ENCODE measurements around the gene GPR151. TPM values are rescaled to one million over a fixed set of nuclear protein-coding genes. Genes with fewer than 3 reads are reported as not detected.
A peak's percentile ranks its signal among the peaks of the same experiment; 100 is the strongest.

The GPR151 gene
- total and polyA plus RNA-seq, 2 of the 8 experiments (the other 6 are each of a cell fraction or from before 2014, with no cell fraction given): 0.03 TPM; not detected in 1

GRCh38 chr5:146560205-146560812 is 44.3 kb upstream of the GPR151 start:
- no peak overlapping the region for H4K91ac ChIP-seq (replicated peaks; ENCODE audit: insufficient read length, low read length)
- H4K5ac ChIP-seq (ENCODE audit: insufficient read length, low read depth, low read length): no peak overlapping the region
- POLR2A ChIA-PET (ENCODE audit: partially characterized antibody): no interaction called here
- FAIRE-seq (peak; percentile 92), DNase-seq (ENCODE audit: low read depth in 1 of 2, low spot score in 2 of 2) (no peak)
- H3K79me1 ChIP-seq (ENCODE audit: low read depth, low read length): no peaks in the 10 kb centered on the region
- H3K56ac ChIP-seq (replicated peaks; ENCODE audit: insufficient read length, low read depth, low read length): no peak overlapping the region
- no peaks in the 10 kb centered on the region for H3K79me2 ChIP-seq (ENCODE audit: control insufficient read depth in 1 of 2, insufficient read depth in 2 of 2, low read length in 2 of 2)
- H2BK15ac ChIP-seq (ENCODE audit: low read length): no peak overlapping the region
- no peak overlapping the region for H4K8ac ChIP-seq (ENCODE audit: extremely low read depth, insufficient read depth, low read length)
- CTCF ChIA-PET (ENCODE audit: partially characterized antibody): interaction anchor here (1.1 kb wide), 1 partner anchor 27 kb away, joined by 4 read pairs; no protein-coding TSS in a partner anchor
- H2BK5ac ChIP-seq (ENCODE audit: low read depth, low read length): no peak overlapping the region
- no peaks in the 10 kb centered on the region for H3K27me3 ChIP-seq (replicated peaks in 1 of 4; ENCODE audit: control insufficient read depth in 3 of 4, extremely low read depth in 1 of 4, insufficient read depth in 3 of 4, low read length in 3 of 4)
- whole genome bisulfite sequencing, 2 experiments (ENCODE audit: extremely low coverage in 1 of 2, insufficient coverage in 1 of 2, insufficient read length in 1 of 2, insufficient replicate concordance in 2 of 2, low coverage in 1 of 2, low lambda C conversion rate in 2 of 2, missing lambda C conversion rate in 1 of 2): 46% methylated on average over 3 of the region's 3 CpGs; no CpG with 5 or more reads in 1 of the 2 experiments
- peaks cover 2 to 11% (median 5%) of the 10 kb centered on the region in 4 experiments; a peak in 5 of 7 replicates for H3K4me1 ChIP-seq (replicated peaks in 1 of 4; ENCODE audit: control insufficient read depth in 3 of 4, insufficient read depth in 4 of 4, low read length in 3 of 4)
- H3K4me3 ChIP-seq (ENCODE audit: extremely low read depth in 1 of 4, insufficient read depth in 2 of 4, low read depth in 3 of 4, low read length in 4 of 4): no peak overlapping the region
- no peak overlapping the region; the same call in 1 of the 2 replicates for H2AFZ ChIP-seq (ENCODE audit: low read length)
- no peaks in the 10 kb centered on the region; the same call in none of the 2 replicates for H3K23me2 ChIP-seq (ENCODE audit: low read depth, low read length)
- no peaks in the 10 kb centered on the region for H4K20me1 ChIP-seq (replicated peaks in 1 of 2; ENCODE audit: control insufficient read depth in 1 of 2, insufficient read depth in 2 of 2, low read length in 2 of 2)
- H3K23ac ChIP-seq (ENCODE audit: insufficient read length): no peak overlapping the region
- no peak overlapping the region for H3K4ac ChIP-seq (replicated peaks; ENCODE audit: insufficient read length, low read depth, low read length)
- H2BK12ac ChIP-seq (ENCODE audit: low read depth, low read length): no peak overlapping the region
- peaks cover 3 to 6% of the 10 kb centered on the region in 2 experiments; a peak in 2 of 4 replicates for H3K9me3 ChIP-seq (ENCODE audit: insufficient read depth in 2 of 2, low read depth in 1 of 2, low read length in 1 of 2)
- H3K18ac ChIP-seq (ENCODE audit: extremely low read depth, low read length): no peak overlapping the region
- H2BK20ac ChIP-seq (ENCODE audit: low read length): no peak overlapping the region
- H3K27ac ChIP-seq (ENCODE audit: low read depth, low read length): no peak overlapping the region
- H3K9ac ChIP-seq (replicated peaks in 1 of 4; ENCODE audit: extremely low read depth in 1 of 4, low read depth in 3 of 4, low read length in 3 of 4): no peak overlapping the region
- no peak overlapping the region for H3K14ac ChIP-seq (ENCODE audit: insufficient read length)
- peak overlapping the region in 1 of 2 experiments; percentile 26; a peak in 1 of 4 replicates for H3K4me2 ChIP-seq (ENCODE audit: insufficient read depth in 1 of 2, low read depth in 2 of 2, low read length in 2 of 2)
- no peaks in the 10 kb centered on the region for H3K36me3 ChIP-seq (ENCODE audit: control insufficient read depth in 2 of 4, insufficient read depth in 4 of 4, low read length in 3 of 4)
- no peak overlapping the region for H2AK5ac ChIP-seq (ENCODE audit: low read depth, low read length)
- H2BK120ac ChIP-seq (replicated peaks; ENCODE audit: low read depth, low read length): no peak overlapping the region
- TF ChIP-seq, protein P1, sequence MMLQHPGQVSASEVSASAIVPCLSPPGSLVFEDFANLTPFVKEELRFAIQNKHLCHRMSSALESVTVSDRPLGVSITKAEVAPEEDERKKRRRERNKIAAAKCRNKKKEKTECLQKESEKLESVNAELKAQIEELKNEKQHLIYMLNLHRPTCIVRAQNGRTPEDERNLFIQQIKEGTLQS (IDR thresholded peaks at IDR 0.05; ENCODE audit: insufficient read depth, low read depth, low read length): no peak
- TF ChIP-seq KDM4A (IDR thresholded peaks at IDR 0.05; ENCODE audit: low read depth, low read length, severe bottlenecking) (no peak), CBX5 (IDR thresholded peaks at IDR 0.05; ENCODE audit: low read depth, low read length) (no peak), SIN3A (conservative IDR thresholded peaks at IDR 0.05 in 1 of 2, IDR thresholded peaks at IDR 0.05 in 1 of 2; ENCODE audit: low read depth in 1 of 2, low read length in 2 of 2) (no peak), YY1 (IDR thresholded peaks at IDR 0.05; ENCODE audit: low read depth, low read length) (no peak), TEAD4 (IDR thresholded peaks at IDR 0.05; ENCODE audit: low read depth, low read length) (peak; percentile 77)
